NCI-H146 (cell line): ENCODE results near the gene KRTAP4-2.
"Not testable (repeated sequence)": the region's sequence is repeated elsewhere in the genome, so short reads cannot be mapped to it uniquely, and the experiment has no call there.

Experiments
- DNase-seq: peaks from one replicate; lab custom pipeline; 2025; lab: John Stamatoyannopoulos, UW

Gene KRTAP4-2

GRCh38 chr17:41177727-41178271, at the start of gene KRTAP4-2:
Gene KRTAP4-2 (minus strand): TSS chr17:41178221. CDS start chr17:41178164, 57 bp downstream.
- DNase-seq: no peak

- DNase-seq: not testable (repeated sequence)
These were observed 48.6 kb upstream of the KRTAP4-2 start, which contains the start of gene KRTAP9-2 for GRCh38 chr17:41226598-41227095. Gene KRTAP9-2 (plus strand): TSS chr17:41226648. CDS start chr17:41226655, 7 bp downstream.

GRCh38 chr17:41226051-41226450, 48.0 kb upstream of the KRTAP4-2 start:
- DNase-seq: no peak

- no peak for DNase-seq
These were observed 45.8 kb upstream of the KRTAP4-2 start for GRCh38 chr17:41223821-41224220.

GRCh38 chr17:41215681-41216080, 37.7 kb upstream of the KRTAP4-2 start:
- no peak for DNase-seq

- DNase-seq: peak; percentile 1
These were observed 34.6 kb upstream of the KRTAP4-2 start for GRCh38 chr17:41212524-41213169.

GRCh38 chr17:41211845-41212466, 33.9 kb upstream of the KRTAP4-2 start:
- DNase-seq: no peak

GRCh38 chr17:41199421-41200078, 21.5 kb upstream of the KRTAP4-2 start:
- no peak for DNase-seq

GRCh38 chr17:41196068-41196467, 18.0 kb upstream of the KRTAP4-2 start:
- no peak for DNase-seq

GRCh38 chr17:41190328-41190727, 12.3 kb upstream of the KRTAP4-2 start:
- DNase-seq: no peak

GRCh38 chr17:41189837-41190318, 11.9 kb upstream of the KRTAP4-2 start, which contains the start of gene KRTAP9-1:
Gene KRTAP9-1 (plus strand): TSS chr17:41189887. CDS start chr17:41189887, 0 bp downstream.
- not testable (repeated sequence) for DNase-seq

- no peak for DNase-seq
These were observed 8.9 kb upstream of the KRTAP4-2 start for GRCh38 chr17:41186872-41187271.

- no peak for DNase-seq
These were observed 7.0 kb upstream of the KRTAP4-2 start for GRCh38 chr17:41185001-41185400.

- no peak for DNase-seq
These were observed 6.5 kb upstream of the KRTAP4-2 start, which contains the start of gene KRTAP4-1 for GRCh38 chr17:41184480-41184961. Gene KRTAP4-1 (minus strand): TSS chr17:41184911. CDS start chr17:41184854, 57 bp downstream.

- no peak for DNase-seq
These were observed 1.0 kb upstream of the KRTAP4-2 start for GRCh38 chr17:41178843-41179616.

- no peak for DNase-seq
These were observed 320 bp upstream of the KRTAP4-2 start for GRCh38 chr17:41178341-41178740.

GRCh38 chr17:41176744-41177387, 1.2 kb downstream of the KRTAP4-2 start:
- DNase-seq: no peak

- no peak for DNase-seq
These were observed 6.1 kb downstream of the KRTAP4-2 start for GRCh38 chr17:41171886-41172285.

- no peak for DNase-seq
These were observed 9.9 kb downstream of the KRTAP4-2 start, which contains the start of gene KRTAP4-3 for GRCh38 chr17:41168121-41168520. Gene KRTAP4-3 (minus strand): TSS chr17:41168221. CDS start chr17:41168172, 49 bp downstream.

GRCh38 chr17:41167561-41167960, 10.5 kb downstream of the KRTAP4-2 start:
- DNase-seq: no peak

GRCh38 chr17:41163828-41164227, 14.2 kb downstream of the KRTAP4-2 start:
- no peak for DNase-seq
